HG03342 (cell line): ENCODE results near the gene PARD3B.

Experiments
- ATAC-seq: cut with Tn5 transposase; IDR thresholded peaks from one replicate; pipeline ENCODE4 v1.9.1; 2021; ENCODE audit warnings: mild to moderate bottlenecking, moderate library complexity; ENCODE audit not compliant: unreplicated experiment

PARD3B gene

DNA sequence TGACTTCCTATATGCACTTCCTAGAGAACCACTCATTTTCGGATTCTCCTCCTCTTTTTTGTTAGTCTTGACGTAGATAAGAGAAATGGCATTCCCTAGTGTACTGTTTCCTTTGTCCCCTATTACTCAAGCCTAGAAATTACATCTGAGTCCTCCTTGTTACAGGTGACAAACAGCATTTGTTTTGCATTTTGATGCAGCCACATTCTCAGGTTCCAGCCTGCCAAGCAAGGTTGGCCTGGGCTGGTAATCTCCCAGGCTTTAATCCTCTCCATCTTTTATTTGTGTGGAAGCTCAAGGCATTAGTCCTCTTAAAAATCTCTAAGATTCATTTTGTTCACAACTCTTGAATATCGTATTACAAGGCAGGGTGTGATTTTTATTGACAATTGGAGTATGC lies 819.0 kb downstream of the PARD3B start:
- ATAC-seq = no peak

- ATAC-seq = no peak
Measured at GRCh38 chr2:205366336-205367060, 821.2 kb downstream of the PARD3B start.

DNA sequence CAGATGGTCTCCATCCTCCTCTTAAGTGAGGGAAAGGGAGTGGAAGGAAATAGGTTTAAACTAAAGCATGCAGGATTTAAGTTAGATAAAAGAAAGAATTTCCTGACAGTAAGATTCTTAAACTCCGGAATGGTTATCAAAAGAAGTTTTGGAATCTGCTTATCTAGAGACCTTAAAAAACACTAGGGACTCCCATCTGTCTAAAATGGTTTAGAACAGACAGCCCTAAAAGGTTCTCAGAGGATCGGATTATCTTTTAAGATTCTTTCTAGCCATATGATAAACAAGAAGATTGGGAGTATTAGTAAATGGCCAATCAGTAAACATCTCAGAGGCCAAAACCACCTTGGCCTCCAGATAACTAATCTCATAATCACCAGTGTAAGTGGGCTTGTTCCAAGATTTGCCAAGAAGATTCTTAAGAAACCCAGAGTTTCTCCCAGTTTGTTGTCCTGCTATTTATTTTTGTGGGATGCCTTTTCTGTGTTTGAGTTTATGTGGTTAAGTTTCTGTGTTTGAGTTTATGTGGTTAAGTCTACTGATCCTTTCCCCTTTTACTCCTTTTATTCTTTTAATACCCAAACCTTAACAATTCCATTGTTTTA lies 822.2 kb downstream of the PARD3B start:
- no peak for ATAC-seq

DNA sequence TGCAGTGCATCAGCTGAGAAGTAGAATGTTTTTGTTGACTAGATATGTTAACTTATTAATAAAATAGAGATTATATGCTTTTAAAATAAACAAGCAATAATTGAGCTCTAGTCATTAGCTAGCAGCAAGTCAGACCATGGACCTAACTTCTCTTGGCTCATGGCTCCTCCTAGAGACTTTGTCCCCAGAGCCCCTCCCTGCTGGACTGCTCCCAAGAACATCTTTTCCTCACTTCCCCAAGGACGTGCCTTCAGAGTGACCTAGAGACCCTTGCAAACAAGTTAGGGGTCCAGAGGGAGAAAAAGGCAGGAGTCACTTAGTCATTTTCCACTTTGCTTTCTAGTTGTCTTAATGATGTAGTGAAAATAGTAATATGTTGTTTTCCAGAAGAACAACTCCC lies 824.5 kb downstream of the PARD3B start:
- ATAC-seq = no peak

- ATAC-seq = no peak
Measured at GRCh38 chr2:205370726-205371125, 825.5 kb downstream of the PARD3B start.

DNA sequence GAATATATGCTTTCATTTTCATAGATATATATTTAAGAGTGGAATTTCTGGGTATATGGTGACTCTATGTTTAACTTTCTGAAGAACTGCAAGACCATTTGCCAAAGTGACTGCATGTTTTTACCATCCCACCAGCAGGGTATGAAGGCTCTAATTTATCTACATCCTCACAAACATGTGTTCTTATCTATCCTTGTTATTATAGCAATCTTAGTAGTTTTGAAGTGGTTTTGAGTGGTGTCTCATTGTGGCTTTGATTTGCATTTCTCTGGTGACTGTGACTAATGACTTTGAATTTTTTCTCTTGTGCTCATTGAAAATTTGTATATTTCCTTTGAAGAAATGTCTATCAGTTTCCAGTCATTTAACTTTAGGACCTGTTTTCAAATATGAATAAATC lies 826.9 kb downstream of the PARD3B start:
- ATAC-seq = peak; percentile 46

DNA sequence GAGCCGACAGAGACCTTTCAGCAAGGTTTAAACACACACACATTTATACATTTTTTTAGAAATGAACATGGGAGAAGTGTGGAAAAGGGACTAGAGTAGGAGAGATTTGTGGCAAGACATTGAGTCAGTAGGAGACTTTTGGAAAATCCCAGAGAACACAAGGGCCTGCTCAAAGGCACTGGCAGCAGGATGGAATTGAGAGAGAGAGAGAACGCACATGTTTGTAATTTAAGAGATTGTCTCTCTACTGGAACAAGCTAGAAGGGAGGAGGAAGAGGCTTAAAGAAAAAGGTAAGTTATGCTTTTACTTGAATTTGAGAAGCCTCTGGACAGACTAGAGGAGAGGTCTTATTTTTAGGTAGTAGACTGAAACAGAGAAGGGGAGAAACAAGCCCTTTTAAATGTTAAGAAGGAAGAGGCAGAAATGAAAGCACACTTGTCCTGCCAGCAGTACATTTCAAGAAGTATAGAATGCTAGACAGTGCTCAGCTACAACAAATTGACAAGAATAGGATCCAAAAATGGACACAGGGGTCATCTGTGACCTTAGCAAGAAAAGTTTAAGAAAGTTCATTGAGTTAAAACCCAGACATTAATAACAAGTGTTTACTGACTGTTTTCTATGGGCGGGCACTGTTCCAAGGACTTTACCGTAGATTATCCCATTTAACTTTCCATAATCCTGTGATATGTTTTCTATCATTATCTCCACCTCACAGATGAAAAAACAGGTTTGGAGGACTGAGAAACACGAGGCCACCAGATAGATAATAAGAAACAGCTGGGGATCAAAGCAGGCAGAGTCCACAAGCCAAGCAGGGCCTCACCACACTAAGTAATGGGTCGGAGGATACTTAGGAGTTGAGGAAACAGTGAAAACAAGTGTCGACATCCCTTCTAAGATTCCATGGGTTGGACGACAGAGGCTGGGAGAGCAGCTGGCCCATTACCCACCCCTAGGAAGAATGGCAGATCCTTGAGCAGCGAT lies 830.5 kb downstream of the PARD3B start:
- no peak for ATAC-seq

GRCh38 chr2:205377324-205377723 lies 832.0 kb downstream of the PARD3B start:
- no peak for ATAC-seq

GRCh38 chr2:205383601-205384000 lies 838.3 kb downstream of the PARD3B start:
- ATAC-seq = no peak

- no peak for ATAC-seq
Measured at GRCh38 chr2:205386109-205386508, 840.8 kb downstream of the PARD3B start.

- no peak for ATAC-seq
Measured at GRCh38 chr2:205387350-205388055, 842.2 kb downstream of the PARD3B start.

GRCh38 chr2:205390866-205391265 lies 845.6 kb downstream of the PARD3B start:
- no peak for ATAC-seq

DNA sequence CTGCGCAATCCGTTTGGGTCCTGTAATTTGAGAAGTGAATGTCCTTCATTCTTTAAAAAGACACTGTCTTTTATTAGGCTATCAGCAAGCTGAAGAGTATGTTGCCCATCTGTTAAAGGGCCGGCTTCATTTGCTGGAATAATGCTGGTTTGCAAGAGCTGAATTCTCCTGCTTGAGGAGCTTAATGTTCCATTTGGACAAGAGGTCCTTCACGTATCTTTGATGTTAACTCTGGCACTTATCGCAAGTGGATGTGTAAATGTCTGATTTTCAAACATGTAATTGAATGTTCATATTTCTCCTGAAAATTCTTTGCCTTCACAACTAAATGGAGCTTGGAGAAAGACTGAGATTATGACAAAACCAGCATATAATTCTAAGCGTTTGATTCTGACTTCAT lies 856.2 kb downstream of the PARD3B start:
- ATAC-seq = no peak

DNA sequence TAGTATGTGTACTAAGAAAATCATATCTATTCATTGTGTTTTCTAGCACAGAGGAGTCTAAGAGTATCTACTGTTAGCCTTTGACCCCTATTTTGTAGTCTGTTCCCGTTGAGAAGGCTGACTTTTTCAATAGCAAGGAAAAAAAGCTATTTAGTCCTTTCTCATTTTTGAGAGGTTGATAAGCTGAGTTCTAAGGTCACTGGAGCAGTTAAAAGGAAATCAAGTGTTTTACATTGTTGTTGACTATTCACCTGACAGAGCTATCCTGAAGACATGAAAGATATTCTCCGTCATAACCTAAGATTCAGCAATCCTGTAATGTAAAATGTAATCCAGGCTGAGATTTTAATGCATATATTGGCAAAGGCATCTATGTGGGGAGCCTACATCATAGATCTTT lies 856.7 kb downstream of the PARD3B start:
- no peak for ATAC-seq

GRCh38 chr2:205403244-205403825 lies 858.1 kb downstream of the PARD3B start:
- ATAC-seq = no peak

GRCh38 chr2:205405194-205405593 lies 859.9 kb downstream of the PARD3B start:
- no peak for ATAC-seq

- no peak for ATAC-seq
Measured at GRCh38 chr2:205405752-205406151, 860.5 kb downstream of the PARD3B start.

DNA sequence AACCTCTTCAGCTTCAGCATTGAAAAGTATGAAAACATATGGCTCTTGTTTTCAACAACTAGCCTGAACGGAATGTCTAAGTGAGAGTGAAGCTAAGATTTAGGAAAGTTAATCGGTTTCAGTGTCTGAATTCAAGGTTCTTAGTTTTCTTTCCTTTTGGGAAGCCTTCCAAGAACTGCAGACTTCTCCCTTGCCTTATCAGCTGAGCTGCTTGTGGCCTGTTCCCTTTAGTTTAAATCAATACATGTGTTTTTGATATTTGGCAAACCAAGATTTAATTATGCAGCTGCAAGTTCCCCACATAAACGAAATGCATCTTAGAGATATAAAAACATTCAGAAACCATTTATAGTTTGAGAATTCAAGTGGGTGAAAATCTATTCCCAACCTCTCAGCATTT lies 862.7 kb downstream of the PARD3B start:
- ATAC-seq = no peak

- no peak for ATAC-seq
Measured at GRCh38 chr2:205408696-205409095, 863.4 kb downstream of the PARD3B start.

GRCh38 chr2:205409411-205409810 lies 864.1 kb downstream of the PARD3B start:
- no peak for ATAC-seq

DNA sequence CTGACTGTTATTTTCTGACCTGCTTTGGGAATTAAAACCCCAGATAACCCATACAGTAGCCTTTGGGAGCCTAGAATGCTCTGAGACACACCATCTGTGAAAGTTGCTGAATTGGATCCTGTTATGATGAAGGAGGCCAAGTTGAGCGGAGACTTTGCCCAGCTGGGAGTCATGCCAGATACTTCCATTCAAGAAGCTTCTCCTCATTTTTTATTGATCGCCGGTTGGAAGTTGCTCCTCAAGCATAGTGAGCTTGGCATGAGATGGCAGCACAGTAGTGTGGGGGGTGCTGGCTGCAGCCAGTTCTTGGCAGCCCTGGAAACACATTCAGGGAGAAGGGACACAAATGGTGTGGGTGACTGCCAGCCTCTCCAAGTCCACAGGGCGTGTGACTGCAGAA lies 866.3 kb downstream of the PARD3B start:
- no peak for ATAC-seq
